Mucosa of descending colon (tissue), 3 donors: Measurements from ENCODE around the gene ATP6AP1. TPM values are rescaled to one million over a fixed set of nuclear protein-coding genes. Genes with fewer than 3 reads are reported as not detected.
A peak's percentile ranks its signal among the peaks of the same experiment; 100 is the strongest.

Source experiments
- ATAC-seq: fragments of 200-7000 bp; cut with Tn5 transposase; one replicate; pipeline ENCODE4 v1.9.1; 2020; ENCODE audit warnings: mild to moderate bottlenecking, moderate library complexity
- DNase-seq, 3 donors: peaks; one replicate each; pipeline ENCODE4 v3.0.0-alpha.2; 2020
- H3K36me3 ChIP-seq: fragments of 200-600 bp; one replicate; pipeline ENCODE4 v1.8.0; 2021; ENCODE audit warnings: low read depth, mild to moderate bottlenecking
- H3K4me1 ChIP-seq: fragments of 200-600 bp; one replicate; pipeline ENCODE4 v1.8.0; 2021; ENCODE audit warnings: low read depth, mild to moderate bottlenecking
- H3K4me3 ChIP-seq: fragments of 200-600 bp; one replicate; pipeline ENCODE4 v1.8.0; 2021; ENCODE audit warnings: mild to moderate bottlenecking
- H3K9me3 ChIP-seq: fragments of 200-600 bp; one replicate; pipeline ENCODE4 v1.8.0; 2021; ENCODE audit warnings: mild to moderate bottlenecking
- intact Hi-C, 2 donors: fragments of 100-400 bp; cut with DNase I in 1 of 2; cut with micrococcal nuclease in 1 of 2; formaldehyde crosslinking; loops; one replicate each; pipeline versions ENCODE4 v1.11.0 to v1.11.1; 2022; cut with DNase I, micrococcal nuclease
- total RNA-seq, 3 donors: library from RNA; stranded (reverse); fragmentation: NEBNext Ultra II Directional in 2 of 3; extraction: Animal tissue kit (Norgen Biotek cat#: 25700) in 2 of 3; gene quantifications; one replicate each; pipeline versions ENCODE4 v1.2.1 to v1.2.4, GENCODE V29; 2021 to 2023
- TF ChIP-seq, protein P1 (sequence below): fragments of 200-600 bp; IDR thresholded peaks from one replicate; pipeline ENCODE4 v1.8.0; 2022; ENCODE audit warnings: antibody characterized with exemption, mild to moderate bottlenecking
- donor health status: DM: no; HTN: no; CAD: no; lungs with moderate emphysema.
- donor health status: DM: no; HTN: no; CAD: no.
- donor health status: DM: no; HTN: yes; CAD: no.

Gene ATP6AP1
- total RNA-seq, 3 donors from 2014 or later: 78.1 to 95.8 (median 95.2) TPM

DNA sequence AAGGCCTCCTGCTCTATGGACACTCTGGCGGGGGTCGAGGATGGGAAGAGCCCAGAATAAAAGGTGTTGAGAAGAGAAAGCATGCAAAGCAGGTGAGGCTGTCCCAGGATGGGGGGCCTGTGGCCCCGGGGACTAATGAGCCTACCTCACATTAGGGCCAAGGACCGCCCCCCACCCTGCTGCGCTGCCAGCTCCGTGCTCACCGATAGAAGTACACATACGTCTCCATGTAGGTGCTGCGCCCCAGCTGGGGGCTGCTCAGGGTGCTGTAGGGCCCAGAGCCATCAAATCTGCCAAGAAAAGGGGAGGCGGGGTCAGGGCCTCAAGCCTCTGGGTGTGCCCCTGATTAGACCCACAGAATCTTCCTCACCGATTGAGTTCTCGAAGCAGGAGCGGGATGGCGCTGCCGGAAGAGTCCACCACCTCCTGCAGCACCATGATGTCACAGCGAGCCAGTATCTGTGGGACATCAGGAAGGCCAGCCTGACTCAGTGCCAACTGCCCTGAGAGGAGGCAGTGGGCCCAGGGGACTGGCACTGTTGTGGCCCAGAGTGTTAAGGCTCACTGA lies 23.8 kb upstream of the ATP6AP1 start:
- intact Hi-C loops: no loop called here
- no peak for ATAC-seq
- Histone ChIP-seq H3K4me3 (no peak overlapping the region), H3K9me3 (no peaks in the 10 kb centered on the region), H3K36me3 (no peaks in the 10 kb centered on the region), H3K4me1 (peaks cover 9% of the 10 kb centered on the region)
- TF ChIP-seq, protein P1, sequence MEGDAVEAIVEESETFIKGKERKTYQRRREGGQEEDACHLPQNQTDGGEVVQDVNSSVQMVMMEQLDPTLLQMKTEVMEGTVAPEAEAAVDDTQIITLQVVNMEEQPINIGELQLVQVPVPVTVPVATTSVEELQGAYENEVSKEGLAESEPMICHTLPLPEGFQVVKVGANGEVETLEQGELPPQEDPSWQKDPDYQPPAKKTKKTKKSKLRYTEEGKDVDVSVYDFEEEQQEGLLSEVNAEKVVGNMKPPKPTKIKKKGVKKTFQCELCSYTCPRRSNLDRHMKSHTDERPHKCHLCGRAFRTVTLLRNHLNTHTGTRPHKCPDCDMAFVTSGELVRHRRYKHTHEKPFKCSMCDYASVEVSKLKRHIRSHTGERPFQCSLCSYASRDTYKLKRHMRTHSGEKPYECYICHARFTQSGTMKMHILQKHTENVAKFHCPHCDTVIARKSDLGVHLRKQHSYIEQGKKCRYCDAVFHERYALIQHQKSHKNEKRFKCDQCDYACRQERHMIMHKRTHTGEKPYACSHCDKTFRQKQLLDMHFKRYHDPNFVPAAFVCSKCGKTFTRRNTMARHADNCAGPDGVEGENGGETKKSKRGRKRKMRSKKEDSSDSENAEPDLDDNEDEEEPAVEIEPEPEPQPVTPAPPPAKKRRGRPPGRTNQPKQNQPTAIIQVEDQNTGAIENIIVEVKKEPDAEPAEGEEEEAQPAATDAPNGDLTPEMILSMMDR: no peak
- no peak for DNase-seq

DNA sequence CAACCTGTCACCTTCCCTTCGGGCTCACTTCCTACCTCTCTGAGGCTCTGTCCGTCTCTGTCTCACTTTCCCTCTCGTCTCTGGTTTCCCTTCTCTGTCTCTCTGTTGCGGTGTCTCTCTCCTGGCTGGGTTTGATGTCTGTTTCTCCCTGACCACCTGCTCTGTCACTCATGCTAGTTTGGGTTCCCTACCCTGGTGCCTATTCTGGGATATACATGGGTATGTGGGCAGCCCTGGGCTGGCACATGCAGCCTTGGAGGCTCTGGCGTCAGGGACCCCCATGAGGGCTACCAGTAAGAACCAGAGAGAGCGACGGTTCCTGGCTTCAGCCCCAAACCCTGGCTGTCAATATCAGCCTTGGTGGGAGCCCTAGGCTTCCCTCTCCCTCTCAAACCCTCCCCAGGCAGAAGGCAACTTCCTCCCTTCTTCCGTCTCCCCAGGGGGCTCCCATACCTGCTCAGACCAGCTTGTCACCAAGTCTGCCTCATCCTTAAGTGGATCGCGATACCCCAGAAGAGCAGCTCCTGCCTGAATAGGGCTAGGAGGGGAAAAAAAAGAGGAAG lies 19.7 kb upstream of the ATP6AP1 start:
- no peaks in the 10 kb centered on the region for H3K9me3 ChIP-seq
- TF ChIP-seq, protein P1: no peak

DNA sequence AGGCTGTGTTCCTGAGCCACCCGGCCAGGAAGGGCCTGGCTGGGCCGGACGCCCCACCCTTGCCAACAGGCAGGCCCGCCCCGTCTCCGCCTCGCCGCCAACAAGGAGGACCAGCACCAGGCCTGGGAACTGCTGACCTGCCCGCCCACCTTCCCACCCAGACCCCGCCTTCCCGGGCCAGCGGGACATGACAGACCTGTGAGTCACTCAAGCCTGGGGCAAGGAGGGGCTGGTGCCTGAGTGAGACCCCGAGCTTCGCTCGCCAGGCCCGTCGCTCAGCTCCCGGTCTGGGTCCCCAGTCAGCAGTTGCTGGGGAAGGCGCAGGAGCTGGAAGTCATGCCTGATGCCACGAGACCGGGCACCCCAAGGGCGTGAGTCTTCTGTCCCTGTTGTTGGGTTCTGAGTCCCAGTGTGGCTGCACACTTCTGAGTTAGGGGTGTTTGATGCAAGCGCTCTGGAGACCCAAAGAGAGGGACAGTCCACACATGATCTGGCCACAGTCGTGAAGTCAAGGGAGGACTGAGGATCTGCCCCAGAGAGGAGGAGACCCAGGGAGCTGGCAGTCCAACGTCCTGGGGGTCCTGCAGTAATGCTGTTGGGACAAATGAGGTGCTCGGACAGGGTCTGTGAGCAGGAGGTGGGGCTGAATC lies 19.1 kb upstream of the ATP6AP1 start, which contains the start of gene DNASE1L1:
Gene DNASE1L1 (minus strand): TSS at position 33 of the 650 bp plus-strand sequence. CDS start 3,686 bp downstream, outside the sequence.
- no peak within 1 kb of the TSS for H3K4me3 ChIP-seq
- ATAC-seq: peak; percentile 82
- no peaks in the 10 kb centered on the region for H3K36me3 ChIP-seq
- peak; percentile 85 to 94 (median 91) for DNase-seq
- TF ChIP-seq, protein P1: no peak
- intact Hi-C loops: no loop called here
- H3K4me1 ChIP-seq: peaks cover 9% of the 10 kb centered on the region
- no peaks in the 10 kb centered on the region for H3K9me3 ChIP-seq

More for the DNA sequence above, 19.7 kb upstream of the ATP6AP1 start:
- no peaks in the 10 kb centered on the region for H3K36me3 ChIP-seq
- intact Hi-C loops: no loop called here
- no peak overlapping the region for H3K4me3 ChIP-seq
- H3K4me1 ChIP-seq: peaks cover 9% of the 10 kb centered on the region
- DNase-seq: no peak
- ATAC-seq: no peak

DNA sequence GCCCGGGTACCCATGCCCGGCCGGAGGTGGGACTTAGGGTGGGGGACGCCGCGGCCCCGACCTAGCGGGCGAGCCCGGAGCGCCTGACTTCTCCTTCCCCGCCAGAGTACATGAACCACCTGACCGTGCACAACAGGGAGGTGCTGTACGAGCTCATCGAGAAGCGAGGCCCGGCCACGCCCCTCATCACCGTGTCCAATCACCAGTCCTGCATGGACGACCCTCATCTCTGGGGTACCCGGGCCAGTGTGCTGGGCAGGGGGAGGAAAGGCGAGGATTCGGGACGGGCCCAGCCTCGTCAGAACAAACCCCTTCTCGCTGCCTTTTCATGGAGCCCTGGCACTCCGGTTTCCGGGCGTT lies 16.5 kb upstream of the ATP6AP1 start:
- intact Hi-C loops: no loop called here
- ATAC-seq: peak; percentile 77
- TF ChIP-seq, protein P1: no peak
- Histone ChIP-seq H3K4me1 (peaks cover 9% of the 10 kb centered on the region), H3K36me3 (no peaks in the 10 kb centered on the region), H3K9me3 (no peaks in the 10 kb centered on the region), H3K4me3 (peak overlapping the region; percentile 68)
- peak; percentile 76 to 88 (median 81) for DNase-seq

DNA sequence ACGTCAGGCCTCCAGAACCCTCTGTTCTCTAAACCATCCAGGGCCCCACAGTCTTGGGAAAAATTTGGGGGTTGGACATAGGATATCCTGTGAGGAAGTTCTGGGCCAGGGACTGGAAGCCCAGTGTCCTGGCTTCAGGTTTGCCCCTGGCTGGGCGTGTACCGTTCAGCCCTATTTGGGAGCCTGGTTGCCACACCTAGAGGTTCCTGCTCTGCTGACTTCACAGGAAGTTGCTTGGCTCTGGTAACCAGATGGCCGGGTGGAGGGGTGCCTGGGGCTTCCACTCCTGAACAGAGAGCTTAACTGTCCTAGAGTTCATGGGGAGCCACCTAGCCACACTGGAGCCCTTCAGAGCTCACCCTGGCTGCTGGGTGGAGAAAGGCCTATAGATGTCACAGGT lies 16.0 kb upstream of the ATP6AP1 start:
- DNase-seq (peak in 2 of 3 donors; percentile 49 to 77), ATAC-seq (peak; percentile 45)
- no peak overlapping the region for H3K4me3 ChIP-seq
- H3K9me3 ChIP-seq: no peaks in the 10 kb centered on the region
- no peaks in the 10 kb centered on the region for H3K36me3 ChIP-seq
- TF ChIP-seq, protein P1: no peak
- intact Hi-C loops: no loop called here
- peaks cover 9% of the 10 kb centered on the region for H3K4me1 ChIP-seq
